Endothelial cell (in vitro differentiated cells): Measurements from ENCODE around the gene QRFPR. TPM values are rescaled to one million over a fixed set of nuclear protein-coding genes. Genes with fewer than 3 reads are reported as not detected.

Experiments used
- DNase-seq: peaks from one replicate; pipeline ENCODE4 v3.0.0; 2021; ENCODE audit warnings: low spot score
- H3K27ac Mint-ChIP-seq: one replicate; pipeline ENCODE4 v1.8.0; 2021; ENCODE audit warnings: mixed read lengths, inconsistent platforms; ENCODE audit not compliant: unreplicated experiment
- H3K27me3 Mint-ChIP-seq: one replicate; pipeline ENCODE4 v1.8.0; 2021; ENCODE audit warnings: mild to moderate bottlenecking, moderate library complexity, mixed read lengths, inconsistent platforms; ENCODE audit not compliant: unreplicated experiment
- H3K36me3 Mint-ChIP-seq: one replicate; pipeline ENCODE4 v1.8.0; 2021; ENCODE audit warnings: mild to moderate bottlenecking, low read depth, mixed read lengths, inconsistent platforms; ENCODE audit not compliant: unreplicated experiment
- H3K4me1 Mint-ChIP-seq: one replicate; pipeline ENCODE4 v1.8.0; 2021; ENCODE audit warnings: mild to moderate bottlenecking, mixed read lengths, inconsistent platforms; ENCODE audit not compliant: unreplicated experiment
- H3K4me3 Mint-ChIP-seq: one replicate; pipeline ENCODE4 v1.8.0; 2021; ENCODE audit warnings: mild to moderate bottlenecking, mixed read lengths, inconsistent platforms; ENCODE audit not compliant: unreplicated experiment
- H3K9me3 Mint-ChIP-seq: one replicate; pipeline ENCODE4 v1.8.0; 2021; ENCODE audit warnings: mixed read lengths, inconsistent platforms; ENCODE audit not compliant: unreplicated experiment
- total RNA-seq: library from RNA; stranded (reverse); fragmentation: NEBNext Ultra II Directional; extraction: Animal tissue kit (Norgen Biotek cat#: 25700); gene quantifications from one replicate; pipeline ENCODE4 v1.2.1, GENCODE V29; 2021; ENCODE audit not compliant: unreplicated experiment
- TF ChIP-seq, protein P1 (sequence below): fragments of 200-600 bp; sonication (generic); IDR thresholded peaks from one replicate; pipeline ENCODE4 v1.5.0; 2021; ENCODE audit warnings: antibody characterized with exemption; ENCODE audit not compliant: unreplicated experiment

Gene QRFPR
- total RNA-seq, 1 donor from 2014 or later = 2.4 TPM

DNA sequence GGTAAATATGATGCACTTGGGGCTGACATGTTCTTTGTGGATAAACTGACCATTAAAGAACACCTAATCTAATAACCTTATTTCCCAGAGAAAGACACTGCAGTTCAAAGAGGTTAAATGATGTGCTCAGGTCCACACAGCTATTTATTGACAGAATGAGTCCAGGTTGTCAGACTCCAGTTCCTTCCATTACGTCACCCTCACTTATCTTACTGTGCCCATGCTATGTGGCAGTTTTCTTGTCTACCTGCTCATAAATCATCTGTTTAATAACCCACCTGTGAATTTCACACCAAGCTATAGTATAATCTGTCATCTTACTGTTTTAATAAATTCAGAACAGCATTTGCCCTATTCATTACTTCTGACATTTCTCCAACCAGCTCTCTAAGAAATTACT is 36.7 kb downstream of the QRFPR start:
- DNase-seq = no peak
- H3K4me3 Mint-ChIP-seq = no peak overlapping the region
- H3K27me3 Mint-ChIP-seq = no peaks in the 10 kb centered on the region
- H3K9me3 Mint-ChIP-seq = no peaks in the 10 kb centered on the region
- H3K36me3 Mint-ChIP-seq = no peaks in the 10 kb centered on the region
- no peaks in the 10 kb centered on the region for H3K4me1 Mint-ChIP-seq
- TF ChIP-seq, protein P1, sequence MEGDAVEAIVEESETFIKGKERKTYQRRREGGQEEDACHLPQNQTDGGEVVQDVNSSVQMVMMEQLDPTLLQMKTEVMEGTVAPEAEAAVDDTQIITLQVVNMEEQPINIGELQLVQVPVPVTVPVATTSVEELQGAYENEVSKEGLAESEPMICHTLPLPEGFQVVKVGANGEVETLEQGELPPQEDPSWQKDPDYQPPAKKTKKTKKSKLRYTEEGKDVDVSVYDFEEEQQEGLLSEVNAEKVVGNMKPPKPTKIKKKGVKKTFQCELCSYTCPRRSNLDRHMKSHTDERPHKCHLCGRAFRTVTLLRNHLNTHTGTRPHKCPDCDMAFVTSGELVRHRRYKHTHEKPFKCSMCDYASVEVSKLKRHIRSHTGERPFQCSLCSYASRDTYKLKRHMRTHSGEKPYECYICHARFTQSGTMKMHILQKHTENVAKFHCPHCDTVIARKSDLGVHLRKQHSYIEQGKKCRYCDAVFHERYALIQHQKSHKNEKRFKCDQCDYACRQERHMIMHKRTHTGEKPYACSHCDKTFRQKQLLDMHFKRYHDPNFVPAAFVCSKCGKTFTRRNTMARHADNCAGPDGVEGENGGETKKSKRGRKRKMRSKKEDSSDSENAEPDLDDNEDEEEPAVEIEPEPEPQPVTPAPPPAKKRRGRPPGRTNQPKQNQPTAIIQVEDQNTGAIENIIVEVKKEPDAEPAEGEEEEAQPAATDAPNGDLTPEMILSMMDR = no peak
- H3K27ac Mint-ChIP-seq = no peak overlapping the region

DNA sequence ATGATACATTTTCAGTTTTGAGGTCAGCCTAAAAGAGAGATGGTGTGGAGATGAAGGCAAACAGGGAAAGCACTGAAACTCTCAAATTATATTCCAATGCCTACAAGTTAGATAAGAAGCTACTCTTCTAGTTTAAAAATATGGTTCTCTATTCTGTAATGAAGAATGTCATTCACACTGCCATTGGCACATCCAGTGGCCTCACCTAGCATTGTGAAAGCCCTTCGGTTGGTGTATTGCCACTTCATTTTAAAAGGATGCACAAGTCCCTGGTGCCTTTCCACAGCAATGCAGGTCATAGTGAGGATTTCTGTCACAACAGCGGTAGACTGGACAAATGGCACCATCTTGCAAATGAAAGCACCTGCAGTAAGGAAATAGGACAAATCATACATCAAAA is 40.6 kb downstream of the QRFPR start:
- Mint-ChIP-seq H3K4me1 (no peaks in the 10 kb centered on the region), H3K4me3 (no peak overlapping the region), H3K36me3 (no peaks in the 10 kb centered on the region), H3K27ac (no peak overlapping the region), H3K9me3 (no peaks in the 10 kb centered on the region), H3K27me3 (no peaks in the 10 kb centered on the region)
- TF ChIP-seq, protein P1 = no peak
- no peak for DNase-seq

DNA sequence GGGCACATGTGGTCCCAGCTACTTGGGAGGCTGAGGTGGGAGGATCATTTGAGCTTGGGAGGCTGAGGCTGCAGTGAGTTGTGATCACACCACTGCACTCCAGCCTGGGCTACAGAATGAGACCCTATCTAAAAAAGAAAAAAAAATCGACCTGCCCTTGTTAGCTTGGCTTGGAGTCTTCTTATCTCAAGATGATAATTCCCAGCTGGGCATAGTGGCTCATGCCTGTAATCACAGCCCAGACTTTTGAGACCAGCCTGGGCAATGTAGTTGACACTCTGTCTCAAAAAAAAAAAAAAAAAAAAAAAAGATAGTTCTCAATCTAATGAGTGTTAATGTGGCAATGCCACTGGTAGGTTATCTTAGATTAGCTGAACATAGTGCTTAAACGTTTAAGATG is 41.0 kb downstream of the QRFPR start:
- no peaks in the 10 kb centered on the region for H3K36me3 Mint-ChIP-seq
- TF ChIP-seq, protein P1 = no peak
- no peaks in the 10 kb centered on the region for H3K27me3 Mint-ChIP-seq
- H3K4me3 Mint-ChIP-seq = no peak overlapping the region
- DNase-seq = no peak
- H3K27ac Mint-ChIP-seq = no peak overlapping the region
- no peaks in the 10 kb centered on the region for H3K9me3 Mint-ChIP-seq
- no peaks in the 10 kb centered on the region for H3K4me1 Mint-ChIP-seq

DNA sequence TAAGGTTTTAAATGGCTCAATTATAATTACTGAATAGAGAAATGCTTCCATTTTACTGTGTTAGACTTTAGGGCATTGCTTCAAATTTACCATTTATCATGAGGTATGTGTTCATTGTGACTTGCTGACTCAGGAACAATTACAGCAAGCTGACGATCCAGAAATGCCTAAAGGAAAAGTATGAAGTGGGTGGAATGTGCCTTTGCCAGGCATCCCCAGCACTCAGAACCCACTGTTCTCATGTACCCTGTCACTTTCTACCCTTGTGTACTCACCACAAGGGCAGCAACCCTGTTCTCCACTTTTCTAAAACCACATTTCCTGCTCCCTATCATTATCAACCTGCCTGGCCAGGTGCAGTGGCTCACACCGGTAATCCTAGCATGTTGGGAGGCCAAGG is 41.5 kb downstream of the QRFPR start:
- Mint-ChIP-seq H3K4me1 (no peaks in the 10 kb centered on the region), H3K27ac (no peak overlapping the region), H3K9me3 (no peaks in the 10 kb centered on the region), H3K27me3 (no peaks in the 10 kb centered on the region), H3K4me3 (no peak overlapping the region), H3K36me3 (no peaks in the 10 kb centered on the region)
- no peak for DNase-seq
- TF ChIP-seq, protein P1 = no peak

DNA sequence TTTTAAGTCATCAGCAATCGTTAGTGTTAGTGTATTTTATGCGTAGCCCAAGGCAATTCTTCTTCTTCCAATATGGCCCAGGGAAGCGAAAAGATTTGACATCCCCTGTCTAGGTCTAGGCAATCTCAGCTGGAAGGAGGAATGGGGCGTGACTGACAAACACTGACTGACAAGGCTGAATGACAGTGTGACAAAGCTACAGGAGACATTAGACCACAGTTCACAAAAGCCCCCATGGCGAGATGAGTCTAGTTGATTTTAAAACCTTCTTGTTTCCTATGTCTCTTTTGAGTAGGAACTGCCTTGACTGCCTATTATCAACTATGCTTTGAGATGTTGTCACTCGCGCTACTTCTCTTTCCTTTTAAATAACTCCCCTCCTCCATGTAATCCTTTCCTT is 42.3 kb downstream of the QRFPR start:
- H3K9me3 Mint-ChIP-seq = no peaks in the 10 kb centered on the region
- TF ChIP-seq, protein P1 = no peak
- no peak overlapping the region for H3K4me3 Mint-ChIP-seq
- H3K36me3 Mint-ChIP-seq = no peaks in the 10 kb centered on the region
- H3K27ac Mint-ChIP-seq = no peak overlapping the region
- DNase-seq = no peak
- no peaks in the 10 kb centered on the region for H3K27me3 Mint-ChIP-seq
- H3K4me1 Mint-ChIP-seq = no peaks in the 10 kb centered on the region
